H9 (cell line): ENCODE results near the gene CPLX1. TPM values are rescaled to one million over a fixed set of nuclear protein-coding genes. Genes with fewer than 3 reads are reported as not detected.

Source experiments
- DNase-seq: peaks from one replicate; pipeline ENCODE4 v3.0.0-alpha.2; 2017
- H2AFZ ChIP-seq: one replicate; pipeline ENCODE4 v1.6.1; 2013; ENCODE audit warnings: mild to moderate bottlenecking, low read length, control low read depth, moderate library complexity
- H2AK5ac ChIP-seq: 2 replicates; pipeline ENCODE4 v1.6.1; 2013; ENCODE audit warnings: low read length, control low read depth, mixed read lengths; ENCODE audit not compliant: insufficient read length
- H2BK120ac ChIP-seq: one replicate; pipeline ENCODE4 v1.6.1; 2013; ENCODE audit warnings: low read depth, mild to moderate bottlenecking, low read length, control low read depth, inconsistent platforms; ENCODE audit not compliant: poor library complexity, severe bottlenecking
- H2BK12ac ChIP-seq: 2 replicates; pipeline ENCODE4 v1.6.1; 2013; ENCODE audit warnings: low read length, control low read depth, mixed read lengths, low read depth; ENCODE audit not compliant: insufficient read length
- H2BK15ac ChIP-seq: 2 replicates; pipeline ENCODE4 v1.6.1; 2013; ENCODE audit warnings: low read depth, low read length, control low read depth
- H2BK20ac ChIP-seq: one replicate; pipeline ENCODE4 v1.6.1; 2013; ENCODE audit warnings: low read depth, mild to moderate bottlenecking, low read length, control low read depth, inconsistent platforms; ENCODE audit not compliant: poor library complexity, severe bottlenecking
- H2BK5ac ChIP-seq: 2 replicates; pipeline ENCODE4 v1.6.1; 2013; ENCODE audit warnings: low read length, control low read depth, mixed read lengths; ENCODE audit not compliant: insufficient read length
- H3K14ac ChIP-seq: 2 replicates; pipeline ENCODE4 v1.6.1; 2013; ENCODE audit warnings: low read length, control low read depth; ENCODE audit not compliant: insufficient read depth
- H3K18ac ChIP-seq: 2 replicates; pipeline ENCODE4 v1.6.1; 2013; ENCODE audit warnings: low read depth, mild to moderate bottlenecking, mixed read lengths, low read length, control low read depth; ENCODE audit not compliant: insufficient read length
- H3K23ac ChIP-seq: 2 replicates; pipeline ENCODE4 v1.6.1; 2013; ENCODE audit warnings: low read length, control low read depth, mixed read lengths, low read depth; ENCODE audit not compliant: insufficient read length
- H3K23me2 ChIP-seq: 2 replicates; pipeline ENCODE4 v1.6.1; 2013; ENCODE audit warnings: low read depth, mild to moderate bottlenecking, mixed read lengths, low read length, control low read depth; ENCODE audit not compliant: insufficient read length, poor library complexity, severe bottlenecking
- H3K27ac ChIP-seq: 2 replicates; pipeline ENCODE4 v1.5.1; 2013; ENCODE audit warnings: low read length, control low read depth, mixed read lengths, low read depth; ENCODE audit not compliant: insufficient read length
- H3K27me3 ChIP-seq: 2 replicates; pipeline ENCODE4 v1.6.1; 2013; ENCODE audit warnings: low read length, control low read depth, inconsistent platforms; ENCODE audit not compliant: insufficient read depth
- H3K4ac ChIP-seq: 2 replicates; pipeline ENCODE4 v1.6.1; 2013; ENCODE audit warnings: low read depth, mild to moderate bottlenecking, control low read depth, inconsistent platforms, low read length, moderate library complexity
- H3K4me1 ChIP-seq: 2 replicates; pipeline ENCODE4 v1.6.1; 2013; ENCODE audit warnings: low read length, control low read depth, inconsistent platforms; ENCODE audit not compliant: insufficient read depth
- H3K4me2 ChIP-seq: 2 replicates; pipeline ENCODE4 v1.6.1; 2013; ENCODE audit warnings: low read length, control low read depth, mixed read lengths; ENCODE audit not compliant: insufficient read length, insufficient read depth
- H3K56ac ChIP-seq: 2 replicates; pipeline ENCODE4 v1.6.1; 2013; ENCODE audit warnings: low read depth, mild to moderate bottlenecking, mixed read lengths, low read length, control low read depth; ENCODE audit not compliant: insufficient read length
- H3K79me1 ChIP-seq: 2 replicates; pipeline ENCODE4 v1.6.1; 2013; ENCODE audit warnings: low read depth, mild to moderate bottlenecking, moderate library complexity, low read length, control low read depth, inconsistent platforms; ENCODE audit not compliant: insufficient read depth, poor library complexity, severe bottlenecking
- H3K79me2 ChIP-seq: 2 replicates; pipeline ENCODE4 v1.6.1; 2013; ENCODE audit warnings: low read length, control low read depth, inconsistent platforms; ENCODE audit not compliant: insufficient read depth
- H3K9ac ChIP-seq: 2 replicates; pipeline ENCODE4 v1.6.1; 2013; ENCODE audit warnings: low read length, control low read depth, mixed read lengths; ENCODE audit not compliant: insufficient read length; ENCODE audit errors: extremely low read depth
- H3K9me3 ChIP-seq: one replicate; pipeline ENCODE4 v1.6.1; 2013; ENCODE audit warnings: low read depth, low read length, inconsistent platforms; ENCODE audit not compliant: control insufficient read depth
- H3T11ph ChIP-seq: one replicate; pipeline ENCODE4 v1.6.1; 2013; ENCODE audit warnings: mild to moderate bottlenecking, low read length, control low read depth, inconsistent platforms
- H4K20me1 ChIP-seq: one replicate; pipeline ENCODE4 v1.6.1; 2013; ENCODE audit not compliant: control insufficient read depth, insufficient read length, insufficient read depth
- H4K5ac ChIP-seq: 2 replicates; pipeline ENCODE4 v1.6.1; 2013; ENCODE audit warnings: low read depth, mild to moderate bottlenecking, mixed read lengths, low read length, control low read depth; ENCODE audit not compliant: insufficient read length
- H4K8ac ChIP-seq: replicated peaks from 2 replicates; pipeline ENCODE4 v1.6.1; 2013; ENCODE audit warnings: low read length, control low read depth, mixed read lengths, low read depth; ENCODE audit not compliant: insufficient read length
- H4K91ac ChIP-seq: 2 replicates; pipeline ENCODE4 v1.6.1; 2013; ENCODE audit warnings: low read depth, mild to moderate bottlenecking, moderate library complexity, mixed read lengths, low read length, control low read depth; ENCODE audit not compliant: insufficient read length
- H3K27ac Mint-ChIP-seq, 3 experiments: 2 replicates in 2 of 3; 3 replicates in 1 of 3; pipeline ENCODE4 v1.8.0; 2020 to 2021; ENCODE audit warnings: mixed read lengths in 3 of 3, mild to moderate bottlenecking in 1 of 3, moderate library complexity in 1 of 3
- H3K27me3 Mint-ChIP-seq: 2 replicates; pipeline ENCODE4 v1.8.0; 2021; ENCODE audit warnings: low read depth, mild to moderate bottlenecking, moderate library complexity, mixed read lengths
- H3K36me3 Mint-ChIP-seq, 3 experiments: 2 replicates in 2 of 3; 3 replicates in 1 of 3; pipeline ENCODE4 v1.8.0; 2020 to 2021; ENCODE audit warnings: low read depth in 3 of 3, mixed read lengths in 3 of 3; ENCODE audit not compliant: insufficient read depth in 1 of 3
- H3K4me1 Mint-ChIP-seq, 2 experiments: 2 replicates each; pipeline ENCODE4 v1.8.0; 2020; ENCODE audit warnings: mixed read lengths in 2 of 2
- H3K4me3 Mint-ChIP-seq, 2 experiments: 2 replicates in 1 of 2; 3 replicates in 1 of 2; pipeline ENCODE4 v1.8.0; 2020 to 2021; ENCODE audit warnings: mild to moderate bottlenecking in 2 of 2, mixed read lengths in 2 of 2, moderate library complexity in 1 of 2
- H3K9me3 Mint-ChIP-seq, 2 experiments: 2 replicates in 1 of 2; 3 replicates in 1 of 2; pipeline ENCODE4 v1.8.0; 2020; ENCODE audit warnings: mild to moderate bottlenecking in 2 of 2, mixed read lengths in 2 of 2, moderate library complexity in 1 of 2
- WGBS: extraction: QIAGEN DNeasy Blood & Tissue Kit; methylation state at CpG from one replicate; pipeline ENCODE4 v1.1.7; 2013; ENCODE audit warnings: missing lambda C conversion rate, low lambda C conversion rate, mixed read lengths; ENCODE audit not compliant: insufficient read length; ENCODE audit errors: extremely low coverage; 5-methylcytosine and 5-hydroxymethylcytosine counted together
- total RNA-seq: library from RNA; stranded (reverse); gene quantifications from 2 replicates; pipeline ENCODE4 v1.2.1, GENCODE V29; 2021
- TF ChIP-seq, protein P1 (sequence below): fragments of 200-600 bp; sonication (generic); conservative IDR thresholded peaks from 3 replicates; pipeline ENCODE4 v1.8.0; 2021; ENCODE audit warnings: antibody characterized with exemption, mild to moderate bottlenecking

CPLX1 gene
- total RNA-seq, 1 experiment from 2014 or later = 0.90 TPM

DNA sequence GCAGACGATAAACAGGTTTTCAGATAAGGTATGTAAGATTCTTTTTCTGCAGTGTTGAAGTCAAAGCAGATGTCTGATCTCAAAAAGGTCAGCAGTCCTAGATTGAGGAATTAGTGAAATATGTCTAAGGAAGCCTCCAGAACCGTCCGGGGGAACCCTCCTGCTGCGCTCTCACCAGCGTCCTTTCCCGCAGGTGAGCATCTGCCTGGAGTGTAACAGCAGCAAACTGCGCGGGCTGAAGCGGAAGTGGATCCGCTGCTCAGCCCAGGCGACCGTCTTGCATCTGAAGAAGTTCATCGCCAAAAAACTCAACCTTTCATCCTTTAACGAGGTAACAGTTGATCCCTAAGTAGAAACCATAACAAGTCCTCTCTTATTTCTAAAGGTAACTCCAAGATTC, 64.8 kb downstream of the CPLX1 start:
- H2BK15ac ChIP-seq = no peak overlapping the region
- H3K27ac Mint-ChIP-seq = no peak overlapping the region; a peak in 1 of 7 replicates

More for the DNA sequence above, 64.8 kb downstream of the CPLX1 start:
- Histone ChIP-seq H2AK5ac (no peak overlapping the region), H2BK120ac (no peak overlapping the region), H2AFZ (no peak overlapping the region), H3K18ac (no peak overlapping the region), H3K27ac (no peak overlapping the region), H4K91ac (no peak overlapping the region), H3K79me1 (no peaks in the 10 kb centered on the region), H2BK5ac (no peak overlapping the region), H3T11ph (no peak overlapping the region), H3K56ac (no peak overlapping the region), H3K4me1 (no peaks in the 10 kb centered on the region), H3K27me3 (no peaks in the 10 kb centered on the region), H3K23me2 (no peaks in the 10 kb centered on the region), H4K8ac (no peak overlapping the region), H3K79me2 (no peaks in the 10 kb centered on the region), H2BK12ac (no peak overlapping the region), H3K9me3 (no peaks in the 10 kb centered on the region), H3K14ac (no peak overlapping the region), H2BK20ac (no peak overlapping the region), H3K23ac (no peak overlapping the region), H4K5ac (no peak overlapping the region), H3K9ac (no peak overlapping the region), H3K4ac (no peak overlapping the region), H3K4me2 (no peak overlapping the region), H4K20me1 (no peaks in the 10 kb centered on the region)
- TF ChIP-seq, protein P1, sequence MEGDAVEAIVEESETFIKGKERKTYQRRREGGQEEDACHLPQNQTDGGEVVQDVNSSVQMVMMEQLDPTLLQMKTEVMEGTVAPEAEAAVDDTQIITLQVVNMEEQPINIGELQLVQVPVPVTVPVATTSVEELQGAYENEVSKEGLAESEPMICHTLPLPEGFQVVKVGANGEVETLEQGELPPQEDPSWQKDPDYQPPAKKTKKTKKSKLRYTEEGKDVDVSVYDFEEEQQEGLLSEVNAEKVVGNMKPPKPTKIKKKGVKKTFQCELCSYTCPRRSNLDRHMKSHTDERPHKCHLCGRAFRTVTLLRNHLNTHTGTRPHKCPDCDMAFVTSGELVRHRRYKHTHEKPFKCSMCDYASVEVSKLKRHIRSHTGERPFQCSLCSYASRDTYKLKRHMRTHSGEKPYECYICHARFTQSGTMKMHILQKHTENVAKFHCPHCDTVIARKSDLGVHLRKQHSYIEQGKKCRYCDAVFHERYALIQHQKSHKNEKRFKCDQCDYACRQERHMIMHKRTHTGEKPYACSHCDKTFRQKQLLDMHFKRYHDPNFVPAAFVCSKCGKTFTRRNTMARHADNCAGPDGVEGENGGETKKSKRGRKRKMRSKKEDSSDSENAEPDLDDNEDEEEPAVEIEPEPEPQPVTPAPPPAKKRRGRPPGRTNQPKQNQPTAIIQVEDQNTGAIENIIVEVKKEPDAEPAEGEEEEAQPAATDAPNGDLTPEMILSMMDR = no peak
- peaks cover 6% of the 10 kb centered on the region for H3K27me3 Mint-ChIP-seq
- no peak for DNase-seq
- H3K4me1 Mint-ChIP-seq = no peaks in the 10 kb centered on the region; a peak in 1 of 4 replicates
- peaks cover 12 to 34% of the 10 kb centered on the region in 2 experiments for H3K9me3 Mint-ChIP-seq
- WGBS = no CpG with 5 or more reads among the region's 14 CpGs
- peaks cover 70 to 85% (median 81%) of the 10 kb centered on the region in 3 experiments for H3K36me3 Mint-ChIP-seq
- no peak overlapping the region for H3K4me3 Mint-ChIP-seq
